ENCODE measurements around the gene SIRT3. TPM values are rescaled to one million over a fixed set of nuclear protein-coding genes. Genes with fewer than 3 reads are reported as not detected.

Gene SIRT3
- total RNA-seq, 1 experiment from 2014 or later, result 19.7 TPM

- no peak for DNase-seq (ENCODE audit: low spot score)
Measured at GRCh38 chr11:270451-271318, 34.5 kb upstream of the SIRT3 start.

DNA sequence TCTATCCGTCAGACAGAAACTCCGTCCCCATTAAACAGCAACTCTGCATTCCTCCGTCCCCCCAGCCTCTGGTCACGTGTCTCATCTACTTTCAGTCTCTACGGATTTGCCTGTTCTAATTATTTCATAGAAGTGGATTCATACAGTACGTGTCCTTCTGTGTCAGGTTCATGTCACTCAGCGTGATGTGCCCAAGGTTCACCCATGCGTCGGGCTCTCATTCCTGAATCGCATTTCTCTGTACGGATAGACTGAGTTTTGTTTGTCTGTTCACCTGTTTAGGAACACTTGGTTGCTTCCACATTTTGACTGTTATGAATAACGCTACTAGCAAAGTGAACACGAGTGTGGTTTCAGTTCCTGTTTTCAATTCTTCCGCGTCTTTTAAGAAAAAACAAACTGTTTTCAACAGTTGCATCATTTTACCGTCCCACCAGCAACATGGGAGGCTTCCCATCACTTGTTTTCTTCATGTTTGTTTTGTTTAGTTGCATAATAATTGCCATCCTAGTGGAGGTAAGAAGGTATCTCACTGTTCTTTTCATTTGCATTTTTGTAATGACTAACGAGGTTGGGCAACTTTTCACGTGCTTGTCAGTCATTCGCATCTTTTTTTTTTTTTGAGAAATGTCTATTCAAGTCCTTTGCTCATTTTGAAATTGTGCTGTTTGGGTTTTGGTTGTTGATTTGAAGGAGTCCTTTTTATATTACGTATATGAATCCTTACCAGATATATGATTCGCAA is 33.2 kb upstream of the SIRT3 start:
- no peak for DNase-seq (ENCODE audit: low spot score)

DNA sequence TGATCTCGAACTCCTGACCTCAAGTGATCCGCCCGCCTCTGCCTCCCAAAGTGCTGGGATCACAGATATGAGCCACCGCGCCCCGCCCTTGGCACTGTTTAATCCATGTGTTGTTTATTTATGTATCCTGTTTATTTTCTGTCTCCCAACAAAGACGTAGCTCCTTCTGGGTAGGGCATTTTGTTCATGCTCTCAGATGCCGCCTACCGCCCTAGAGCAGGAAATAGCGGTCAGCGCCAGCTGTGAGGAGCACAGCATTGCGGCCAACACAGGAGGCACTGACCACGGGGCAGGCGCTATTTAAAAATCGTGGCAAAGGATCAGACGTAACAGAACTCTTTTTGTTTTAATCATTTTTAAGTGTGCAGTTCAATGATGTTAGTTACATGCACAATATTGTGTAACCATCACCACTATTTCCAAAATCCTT is 32.6 kb upstream of the SIRT3 start:
- DNase-seq (ENCODE audit: low spot score), result peak; percentile 86

DNA sequence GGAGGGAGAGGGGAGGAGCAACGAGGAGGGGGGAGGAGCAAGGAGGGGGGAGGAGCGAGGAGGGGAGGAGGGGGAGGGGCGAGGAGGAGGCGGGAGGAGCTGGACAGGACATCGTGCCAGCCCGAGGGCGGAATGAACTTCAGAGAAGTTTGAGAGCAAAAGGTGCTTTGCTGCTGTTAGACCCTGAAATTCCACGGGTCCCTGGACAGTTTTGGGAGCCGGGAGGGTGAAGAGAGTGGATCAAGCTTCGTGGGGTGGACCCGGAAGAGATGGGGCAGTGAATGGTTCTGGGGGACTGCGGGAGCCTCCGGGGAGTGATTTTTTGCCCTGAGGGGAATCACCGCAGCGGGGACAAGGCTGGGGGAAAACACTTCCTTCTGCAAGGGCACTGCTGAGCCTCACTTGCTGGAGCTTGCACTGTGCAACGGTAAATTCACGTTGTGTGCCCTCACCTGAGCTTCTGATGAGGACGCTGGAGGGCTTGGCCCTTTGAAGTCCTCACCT is 31.4 kb upstream of the SIRT3 start:
- no peak for DNase-seq (ENCODE audit: low spot score)

DNA sequence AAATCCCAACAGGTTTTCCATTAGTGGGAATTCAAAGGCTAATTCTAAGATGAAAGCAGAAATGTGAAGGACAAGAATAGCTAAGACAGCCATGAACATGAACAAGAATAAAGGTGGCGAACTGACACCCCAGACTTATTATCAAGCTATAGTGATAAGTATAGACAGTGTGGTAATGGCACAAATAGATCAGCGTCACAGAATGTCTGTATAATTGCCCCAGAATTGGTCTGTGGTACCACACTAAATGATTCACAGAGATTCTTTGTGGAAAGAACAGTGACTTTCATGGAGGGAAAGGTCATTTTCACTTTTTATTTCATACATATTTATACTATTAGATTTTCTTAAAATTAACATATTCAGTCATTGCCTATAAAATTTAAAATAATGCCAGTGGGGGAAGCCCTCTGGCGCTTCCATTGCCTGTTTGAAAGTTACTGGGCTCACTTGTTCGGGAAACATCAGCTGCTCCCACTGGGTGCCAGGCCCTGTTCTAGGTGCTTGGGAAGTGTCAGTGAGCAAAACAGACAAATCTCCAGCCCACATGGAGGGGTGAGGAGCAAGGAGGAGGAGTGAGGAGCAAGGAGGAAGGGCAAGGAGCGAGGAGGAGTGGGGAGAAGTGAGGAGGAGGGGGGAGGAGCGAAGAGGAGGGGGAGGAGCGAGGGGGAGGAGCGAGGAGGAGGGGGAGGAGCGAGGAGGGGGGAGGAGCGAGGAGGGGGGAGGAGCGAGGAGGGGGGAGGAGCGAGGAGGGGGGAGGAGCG is 30.7 kb upstream of the SIRT3 start:
- DNase-seq (ENCODE audit: low spot score), result no peak

DNA sequence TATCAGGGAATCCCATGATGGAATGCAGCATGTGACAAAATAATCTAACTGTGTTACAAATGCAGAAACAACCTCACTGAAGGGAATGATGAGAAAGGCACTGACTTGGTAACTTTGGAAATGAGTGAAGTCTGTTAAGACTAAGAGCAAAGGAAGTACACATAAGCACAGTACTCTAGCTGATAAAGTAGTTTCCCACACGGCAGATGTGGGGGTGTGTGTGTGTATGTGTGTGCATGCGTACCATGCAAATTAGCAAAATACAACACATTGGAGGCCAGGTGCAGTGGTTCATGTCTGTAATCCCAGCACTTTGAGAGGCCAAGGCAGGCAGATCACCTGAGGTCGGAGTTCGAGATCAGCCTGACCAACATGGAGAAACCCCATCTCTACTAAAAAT is 25.5 kb upstream of the SIRT3 start:
- DNase-seq (ENCODE audit: low spot score), result no peak

DNA sequence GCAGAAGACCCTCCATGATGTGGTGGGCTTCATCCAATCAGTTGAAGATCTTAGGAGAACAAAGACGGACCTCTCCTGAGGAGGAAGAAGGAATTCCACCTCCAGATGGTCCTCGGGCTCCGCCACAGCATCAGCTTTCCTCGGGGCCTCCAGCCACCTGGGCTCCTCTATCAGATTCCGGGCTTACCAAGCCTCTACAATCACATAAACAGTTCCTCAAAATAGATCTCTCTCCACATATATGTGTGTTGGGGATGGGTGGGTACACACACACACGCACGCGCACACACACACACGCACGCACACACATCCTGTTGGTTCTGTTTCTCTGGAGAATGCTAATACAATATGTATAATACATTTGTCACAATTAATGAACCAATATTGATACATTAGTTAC is 23.3 kb upstream of the SIRT3 start:
- no peak for DNase-seq (ENCODE audit: low spot score)

DNA sequence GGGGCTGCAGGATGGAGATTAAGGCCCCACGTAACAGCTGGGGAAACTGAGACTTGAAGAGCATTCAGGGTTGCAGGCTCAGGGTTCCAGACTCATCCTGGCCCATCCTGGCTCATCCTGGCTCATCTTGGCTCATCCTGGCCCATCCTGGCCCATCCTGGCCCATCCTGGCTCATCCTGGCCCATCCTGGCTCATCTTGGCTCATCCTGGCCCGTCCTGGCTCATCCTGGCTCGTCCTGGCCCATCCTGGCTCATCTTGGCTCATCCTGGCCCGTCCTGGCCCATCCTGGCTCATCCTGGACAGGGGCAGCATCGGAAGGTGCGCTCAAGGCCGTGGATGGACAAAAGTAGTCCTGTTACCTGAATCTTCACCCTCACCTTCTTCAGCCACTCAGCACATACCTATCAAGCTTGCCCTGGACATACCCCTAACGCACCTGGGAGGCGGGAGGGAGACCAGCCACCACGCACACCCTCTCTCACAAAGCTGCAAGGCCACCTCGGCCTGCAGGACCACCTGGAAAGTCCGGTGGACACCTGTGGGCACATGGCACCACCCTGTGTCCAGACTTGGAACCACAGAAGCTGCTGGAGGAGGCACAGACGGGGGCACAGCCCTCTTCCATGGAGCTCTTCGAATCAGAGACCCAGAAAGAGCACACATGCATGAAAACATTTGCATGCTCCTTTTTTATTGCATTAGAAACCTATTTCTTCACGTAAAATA is 21.8 kb upstream of the SIRT3 start:
- no peak for DNase-seq (ENCODE audit: low spot score)

GRCh38 chr11:256952-257737 is 21.0 kb upstream of the SIRT3 start:
- no peak for DNase-seq (ENCODE audit: low spot score)

GRCh38 chr11:255816-256215 is 19.7 kb upstream of the SIRT3 start:
- DNase-seq (ENCODE audit: low spot score), result no peak

- no peak for DNase-seq (ENCODE audit: low spot score)
Measured at GRCh38 chr11:255176-255575, 19.0 kb upstream of the SIRT3 start.

GRCh38 chr11:253886-254270 is 17.7 kb upstream of the SIRT3 start:
- DNase-seq (ENCODE audit: low spot score), result no peak

GRCh38 chr11:253160-253885 is 17.2 kb upstream of the SIRT3 start:
- DNase-seq (ENCODE audit: low spot score), result no peak

DNA sequence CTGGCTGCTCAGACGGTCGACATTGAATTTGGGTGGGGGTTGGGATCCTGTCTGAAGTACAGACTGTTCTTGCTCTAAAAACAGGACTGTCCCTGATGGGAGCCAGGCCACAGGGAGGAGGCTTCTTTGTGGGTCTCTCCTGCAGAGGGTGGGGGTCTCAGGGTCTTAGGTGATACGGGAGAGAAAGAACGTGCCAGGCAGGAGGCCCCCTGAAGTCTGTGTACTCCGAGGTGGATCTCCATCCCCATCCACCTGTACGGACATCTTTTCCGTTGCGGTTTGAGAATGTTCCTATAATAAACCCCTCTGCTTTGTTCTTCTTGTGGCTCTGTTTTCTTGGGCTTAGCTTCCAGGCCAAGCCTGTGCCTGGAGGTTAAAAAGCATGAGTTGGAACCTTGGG is 16.5 kb upstream of the SIRT3 start:
- DNase-seq (ENCODE audit: low spot score), result no peak

DNA sequence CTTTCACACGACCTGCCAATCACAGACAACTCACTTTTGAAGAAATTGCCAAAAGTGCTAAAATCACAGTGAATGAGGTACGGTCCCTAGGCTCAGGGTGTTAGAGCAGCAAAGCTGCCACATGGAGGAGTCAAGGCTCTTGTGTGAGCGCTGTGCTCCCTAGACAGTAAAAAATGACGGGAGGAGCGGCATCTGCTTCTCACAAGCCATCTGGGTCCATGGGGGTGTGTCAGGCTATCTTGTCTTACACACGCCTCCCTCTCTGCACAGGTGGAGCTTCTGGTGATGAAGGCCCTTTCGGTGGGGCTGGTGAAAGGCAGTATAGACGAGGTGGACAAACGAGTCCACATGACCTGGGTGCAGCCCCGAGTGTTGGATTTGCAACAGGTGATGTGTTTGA is 15.4 kb upstream of the SIRT3 start:
- no peak for DNase-seq (ENCODE audit: low spot score)

- DNase-seq (ENCODE audit: low spot score), result peak; percentile 40
Measured at GRCh38 chr11:250740-251299, 14.7 kb upstream of the SIRT3 start.

- DNase-seq (ENCODE audit: low spot score), result no peak
Measured at GRCh38 chr11:250274-250673, 14.1 kb upstream of the SIRT3 start.

DNA sequence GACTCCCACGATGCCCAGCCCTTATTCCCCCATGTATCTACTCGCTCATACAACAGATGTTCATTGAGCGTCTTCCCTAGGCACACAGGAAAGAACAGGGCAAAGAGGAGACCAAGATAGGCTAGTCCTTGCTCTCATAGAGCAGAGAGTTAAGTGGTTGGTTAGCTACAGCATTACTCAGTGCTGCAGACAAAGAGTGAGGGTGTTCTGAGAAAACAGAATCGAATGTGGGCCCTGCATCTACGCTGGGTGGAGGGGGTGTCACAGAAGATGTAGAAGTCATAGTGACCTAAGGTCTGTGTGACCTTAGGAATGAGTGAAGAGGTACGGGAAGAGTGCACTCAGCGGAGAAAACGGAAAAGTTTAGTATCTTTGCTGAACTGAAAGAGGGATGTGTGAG is 12.9 kb upstream of the SIRT3 start:
- DNase-seq (ENCODE audit: low spot score), result no peak

DNA sequence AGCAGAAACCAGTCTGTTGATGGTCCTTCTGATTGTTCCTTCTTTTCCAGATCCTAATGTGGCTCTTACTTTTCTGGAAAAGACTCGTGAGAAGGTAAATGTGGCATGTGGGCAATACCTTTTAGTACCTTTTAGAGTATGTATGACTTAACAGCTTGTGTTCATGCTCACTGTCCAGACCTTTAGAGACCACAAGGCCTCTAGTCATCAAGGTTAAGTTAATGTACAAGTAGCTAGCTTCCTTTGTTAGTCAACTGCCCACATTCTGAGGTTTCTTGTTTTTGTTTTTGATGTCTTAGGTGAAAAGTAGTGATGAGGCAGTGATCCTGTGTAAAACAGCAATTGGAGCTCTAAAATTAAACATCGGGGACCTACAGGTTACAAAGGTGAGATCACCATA is 8.2 kb upstream of the SIRT3 start:
- DNase-seq (ENCODE audit: low spot score), result no peak

DNA sequence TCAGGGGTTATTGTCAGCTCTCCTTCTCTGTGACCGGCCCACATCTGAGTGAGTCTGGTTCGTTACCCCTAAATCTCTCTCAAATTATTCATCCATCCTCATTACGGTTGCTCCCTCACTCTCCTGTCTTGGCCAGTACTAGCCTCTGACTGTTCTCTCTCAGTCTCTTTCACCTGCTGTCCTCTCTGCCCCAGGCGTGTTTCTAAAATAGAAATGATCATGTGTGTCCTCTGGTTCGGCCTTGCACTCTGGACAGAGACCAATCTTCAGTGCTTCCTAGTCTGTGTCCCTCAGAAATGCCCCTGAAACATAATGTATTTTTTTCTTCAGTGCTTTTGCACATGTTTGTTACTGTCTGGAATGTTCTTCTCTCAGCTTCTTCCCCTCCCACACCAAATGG is 5.5 kb upstream of the SIRT3 start:
- DNase-seq (ENCODE audit: low spot score), result no peak
